ENCODE results near the gene SLC7A14.
A peak's percentile ranks its signal among the peaks of the same experiment; 100 is the strongest.

The SLC7A14 gene

GRCh38 chr3:170414202-170414663 lies 171.6 kb downstream of the SLC7A14 start:
- in situ Hi-C loops (cut with HindIII; ENCODE audit: low sequenced_read_pairs): no loop called here
- TF ChIP-seq CTCF (IDR thresholded peaks at IDR 0.05; ENCODE audit: low read depth, low read length): peak; percentile 99
- H3K4me3 ChIP-seq (ENCODE audit: low read depth, low read length): no peak overlapping the region
- DNase-seq (ENCODE audit: low read depth, low spot score): peak; percentile 91

- H3K4me3 ChIP-seq (ENCODE audit: low read depth, low read length): no peak overlapping the region
- no peak for DNase-seq (ENCODE audit: low read depth, low spot score)
- no peak for TF ChIP-seq CTCF (IDR thresholded peaks at IDR 0.05; ENCODE audit: low read depth, low read length)
- in situ Hi-C loops (cut with HindIII; ENCODE audit: low sequenced_read_pairs): no loop called here
Observed at GRCh38 chr3:170413291-170413690, 172.6 kb downstream of the SLC7A14 start.

- DNase-seq (ENCODE audit: low read depth, low spot score): peak; percentile 42
- no peak overlapping the region for H3K4me3 ChIP-seq (ENCODE audit: low read depth, low read length)
- peak; percentile 60 for TF ChIP-seq CTCF (IDR thresholded peaks at IDR 0.05; ENCODE audit: low read depth, low read length)
- in situ Hi-C loops (cut with HindIII; ENCODE audit: low sequenced_read_pairs): no loop called here
Observed at GRCh38 chr3:170410428-170411029, 175.3 kb downstream of the SLC7A14 start.

Measured in astrocyte of the spinal cord (primary cell).